Neural cell (in vitro differentiated cells): ENCODE measurements around the gene GRHL3. TPM values are rescaled to one million over a fixed set of nuclear protein-coding genes. Genes with fewer than 3 reads are reported as not detected.

Experiments used
- H2AFZ ChIP-seq: fragments of 200-600, 300-800 bp; sonication (generic), shearing (Covaris generic); 2 replicates; pipeline ENCODE4 v1.6.0; 2014; ENCODE audit warnings: low read depth, mild to moderate bottlenecking, antibody characterized with exemption, low read length, moderate library complexity
- H3F3A ChIP-seq: fragments of 200-600 bp; shearing (Covaris generic); 2 replicates; pipeline ENCODE4 v1.6.1; 2016; ENCODE audit warnings: mild to moderate bottlenecking, moderate library complexity, mixed read lengths, antibody characterized with exemption, low read length; ENCODE audit not compliant: insufficient read depth, poor library complexity, severe bottlenecking
- H3K27ac ChIP-seq: fragments of 200-600, 300-800 bp; sonication (generic), shearing (Covaris generic); 2 replicates; pipeline ENCODE4 v1.5.1; 2014; ENCODE audit warnings: mild to moderate bottlenecking, low read length, moderate library complexity
- H3K27me3 ChIP-seq: fragments of 300-800, 200-600 bp; sonication (generic), shearing (Covaris generic); 2 replicates; pipeline ENCODE4 v1.6.0; 2014; ENCODE audit warnings: mild to moderate bottlenecking, low read depth, low read length, moderate library complexity; ENCODE audit not compliant: insufficient read depth
- H3K36me3 ChIP-seq: fragments of 300-800, 200-600 bp; sonication (generic), shearing (Covaris generic); 2 replicates; pipeline ENCODE4 v1.5.1; 2014; ENCODE audit warnings: mild to moderate bottlenecking, antibody characterized with exemption, low read length, moderate library complexity; ENCODE audit not compliant: insufficient read depth
- H3K4me2 ChIP-seq: fragments of 300-800, 200-600 bp; sonication (generic), shearing (Covaris generic); 2 replicates; pipeline ENCODE4 v1.6.0; 2014; ENCODE audit warnings: mild to moderate bottlenecking, low read length
- H3K4me3 ChIP-seq: fragments of 300-800, 200-600 bp; sonication (generic), shearing (Covaris generic); 2 replicates; pipeline ENCODE4 v1.5.1; 2014; ENCODE audit warnings: mild to moderate bottlenecking, low read length, moderate library complexity
- H3K79me2 ChIP-seq: fragments of 200-600 bp; shearing (Covaris generic); replicated peaks from 2 replicates; pipeline ENCODE4 v1.6.0; 2014; ENCODE audit warnings: mild to moderate bottlenecking, low read length, moderate library complexity; ENCODE audit not compliant: insufficient read depth
- H3K9ac ChIP-seq: fragments of 300-800, 200-600 bp; sonication (generic), shearing (Covaris generic); 2 replicates; pipeline ENCODE4 v1.6.1; 2016; ENCODE audit warnings: mild to moderate bottlenecking, low read length, mixed read lengths
- H3K9me2 ChIP-seq: fragments of 200-600 bp; shearing (Covaris generic); 2 replicates; pipeline ENCODE4 v1.6.1; 2016; ENCODE audit warnings: mild to moderate bottlenecking, low read length, mixed read lengths; ENCODE audit not compliant: insufficient read depth
- H3K9me3 ChIP-seq: fragments of 200-600, 300-800 bp; sonication (generic), shearing (Covaris generic); 2 replicates; pipeline ENCODE4 v1.6.1; 2016; ENCODE audit warnings: mild to moderate bottlenecking, mixed run types, low read length, moderate library complexity, mixed read lengths
- H4K20me1 ChIP-seq: fragments of 200-600 bp; shearing (Covaris generic); 2 replicates; pipeline ENCODE4 v1.6.1; 2016; ENCODE audit warnings: mild to moderate bottlenecking, mixed run types; ENCODE audit not compliant: insufficient read depth
- EZH2 ChIP-seq: fragments of 200-600, 300-800 bp; shearing (Covaris generic), sonication (generic); IDR thresholded peaks from 2 replicates; pipeline ENCODE4 v1.6.1; 2014; ENCODE audit warnings: antibody characterized with exemption, low read length, borderline replicate concordance, mild to moderate bottlenecking; ENCODE audit not compliant: insufficient read depth, poor library complexity, severe bottlenecking
- MXI1 ChIP-seq: fragments of 450-650 bp; conservative IDR thresholded peaks from 2 replicates; pipeline ENCODE4 v1.6.1; 2014; ENCODE audit warnings: antibody characterized with exemption, mild to moderate bottlenecking; ENCODE audit not compliant: poor library complexity, severe bottlenecking
- SMC3 ChIP-seq: fragments of 450-650 bp; conservative IDR thresholded peaks from 2 replicates; pipeline ENCODE4 v1.6.1; 2014; ENCODE audit warnings: antibody characterized with exemption, mild to moderate bottlenecking, moderate library complexity; ENCODE audit not compliant: poor library complexity
- TAF1 ChIP-seq: IDR thresholded peaks from 2 replicates; pipeline ENCODE4 v1.6.1; 2012; ENCODE audit warnings: low read depth
- polyA plus RNA-seq: library from polyadenylated mRNA; depleted of rRNA; stranded (reverse); fragments of >200 nt; gene quantifications from 2 replicates; pipeline ENCODE4 v1.2.3, GENCODE V29; 2014
- TF ChIP-seq, protein P1 (sequence below): IDR thresholded peaks from 2 replicates; pipeline ENCODE4 v1.6.1; 2012; ENCODE audit warnings: borderline replicate concordance
- TF ChIP-seq, protein P2 (sequence below): fragments of 450-650 bp; IDR thresholded peaks from 2 replicates; pipeline ENCODE4 v1.5.1; 2014; ENCODE audit warnings: antibody characterized with exemption, mild to moderate bottlenecking, moderate library complexity; ENCODE audit not compliant: poor library complexity, severe bottlenecking

GRHL3 gene
- polyA plus RNA-seq, 1 donor from 2014 or later = not detected

DNA sequence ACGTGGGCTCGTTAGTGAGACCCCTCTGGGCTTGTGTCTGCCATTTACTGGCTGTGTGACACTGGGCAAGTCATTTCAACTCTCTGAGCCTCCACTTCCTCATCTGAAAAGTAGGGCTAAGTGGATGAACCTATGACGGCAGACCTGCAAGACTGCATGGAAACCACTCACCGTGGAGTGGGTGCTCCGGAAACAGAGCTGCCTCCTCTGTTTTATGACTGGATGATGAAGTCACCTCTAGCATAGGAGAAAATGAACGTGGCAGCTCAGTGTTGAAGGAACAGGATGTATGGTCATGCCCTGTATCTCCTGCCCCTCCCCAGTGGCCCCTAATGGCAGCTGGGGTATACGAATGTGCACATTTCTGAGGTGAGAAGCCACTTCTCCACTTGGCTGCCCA, 53.9 kb downstream of the GRHL3 start:
- no peaks in the 10 kb centered on the region for H4K20me1 ChIP-seq
- no peak overlapping the region for H2AFZ ChIP-seq
- TF ChIP-seq, protein P1, sequence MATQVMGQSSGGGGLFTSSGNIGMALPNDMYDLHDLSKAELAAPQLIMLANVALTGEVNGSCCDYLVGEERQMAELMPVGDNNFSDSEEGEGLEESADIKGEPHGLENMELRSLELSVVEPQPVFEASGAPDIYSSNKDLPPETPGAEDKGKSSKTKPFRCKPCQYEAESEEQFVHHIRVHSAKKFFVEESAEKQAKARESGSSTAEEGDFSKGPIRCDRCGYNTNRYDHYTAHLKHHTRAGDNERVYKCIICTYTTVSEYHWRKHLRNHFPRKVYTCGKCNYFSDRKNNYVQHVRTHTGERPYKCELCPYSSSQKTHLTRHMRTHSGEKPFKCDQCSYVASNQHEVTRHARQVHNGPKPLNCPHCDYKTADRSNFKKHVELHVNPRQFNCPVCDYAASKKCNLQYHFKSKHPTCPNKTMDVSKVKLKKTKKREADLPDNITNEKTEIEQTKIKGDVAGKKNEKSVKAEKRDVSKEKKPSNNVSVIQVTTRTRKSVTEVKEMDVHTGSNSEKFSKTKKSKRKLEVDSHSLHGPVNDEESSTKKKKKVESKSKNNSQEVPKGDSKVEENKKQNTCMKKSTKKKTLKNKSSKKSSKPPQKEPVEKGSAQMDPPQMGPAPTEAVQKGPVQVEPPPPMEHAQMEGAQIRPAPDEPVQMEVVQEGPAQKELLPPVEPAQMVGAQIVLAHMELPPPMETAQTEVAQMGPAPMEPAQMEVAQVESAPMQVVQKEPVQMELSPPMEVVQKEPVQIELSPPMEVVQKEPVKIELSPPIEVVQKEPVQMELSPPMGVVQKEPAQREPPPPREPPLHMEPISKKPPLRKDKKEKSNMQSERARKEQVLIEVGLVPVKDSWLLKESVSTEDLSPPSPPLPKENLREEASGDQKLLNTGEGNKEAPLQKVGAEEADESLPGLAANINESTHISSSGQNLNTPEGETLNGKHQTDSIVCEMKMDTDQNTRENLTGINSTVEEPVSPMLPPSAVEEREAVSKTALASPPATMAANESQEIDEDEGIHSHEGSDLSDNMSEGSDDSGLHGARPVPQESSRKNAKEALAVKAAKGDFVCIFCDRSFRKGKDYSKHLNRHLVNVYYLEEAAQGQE = no peak
- TF ChIP-seq, protein P2, sequence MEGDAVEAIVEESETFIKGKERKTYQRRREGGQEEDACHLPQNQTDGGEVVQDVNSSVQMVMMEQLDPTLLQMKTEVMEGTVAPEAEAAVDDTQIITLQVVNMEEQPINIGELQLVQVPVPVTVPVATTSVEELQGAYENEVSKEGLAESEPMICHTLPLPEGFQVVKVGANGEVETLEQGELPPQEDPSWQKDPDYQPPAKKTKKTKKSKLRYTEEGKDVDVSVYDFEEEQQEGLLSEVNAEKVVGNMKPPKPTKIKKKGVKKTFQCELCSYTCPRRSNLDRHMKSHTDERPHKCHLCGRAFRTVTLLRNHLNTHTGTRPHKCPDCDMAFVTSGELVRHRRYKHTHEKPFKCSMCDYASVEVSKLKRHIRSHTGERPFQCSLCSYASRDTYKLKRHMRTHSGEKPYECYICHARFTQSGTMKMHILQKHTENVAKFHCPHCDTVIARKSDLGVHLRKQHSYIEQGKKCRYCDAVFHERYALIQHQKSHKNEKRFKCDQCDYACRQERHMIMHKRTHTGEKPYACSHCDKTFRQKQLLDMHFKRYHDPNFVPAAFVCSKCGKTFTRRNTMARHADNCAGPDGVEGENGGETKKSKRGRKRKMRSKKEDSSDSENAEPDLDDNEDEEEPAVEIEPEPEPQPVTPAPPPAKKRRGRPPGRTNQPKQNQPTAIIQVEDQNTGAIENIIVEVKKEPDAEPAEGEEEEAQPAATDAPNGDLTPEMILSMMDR = no peak
- no peak overlapping the region for H3K27ac ChIP-seq
- H3K36me3 ChIP-seq = no peaks in the 10 kb centered on the region
- no peaks in the 10 kb centered on the region for H3K9me3 ChIP-seq
- no peaks in the 10 kb centered on the region for H3F3A ChIP-seq
- H3K27me3 ChIP-seq = no peaks in the 10 kb centered on the region
- H3K79me2 ChIP-seq = no peaks in the 10 kb centered on the region
- no peaks in the 10 kb centered on the region for H3K9me2 ChIP-seq
- H3K4me3 ChIP-seq = no peak overlapping the region
- no peak overlapping the region for H3K4me2 ChIP-seq
- no peak overlapping the region for H3K9ac ChIP-seq

DNA sequence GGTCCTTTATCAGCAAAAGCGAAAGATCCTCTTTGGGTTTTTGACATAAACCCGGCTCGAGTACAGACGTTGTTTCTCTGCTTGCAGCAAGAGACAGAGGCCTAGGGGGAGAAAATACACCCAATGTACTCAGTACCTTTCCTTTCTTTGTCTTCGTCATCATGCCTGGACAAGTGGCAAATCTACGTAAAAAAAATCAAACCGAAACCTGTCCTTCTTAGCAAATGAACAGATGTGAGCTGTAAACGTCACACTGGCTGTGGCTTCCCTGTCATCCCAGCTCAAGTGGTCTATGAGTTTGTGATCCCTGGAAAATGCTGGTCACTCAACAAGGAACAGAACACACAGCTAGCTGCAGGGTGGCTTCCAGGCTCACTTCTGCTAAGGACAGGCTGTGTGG, 54.6 kb downstream of the GRHL3 start:
- no peak overlapping the region for H3K27ac ChIP-seq
- TF ChIP-seq MXI1 (no peak), EZH2 (no peak)
- no peaks in the 10 kb centered on the region for H4K20me1 ChIP-seq
- no peaks in the 10 kb centered on the region for H3K79me2 ChIP-seq
- no peak overlapping the region for H3K9ac ChIP-seq
- no peaks in the 10 kb centered on the region for H3F3A ChIP-seq
- H3K27me3 ChIP-seq = no peaks in the 10 kb centered on the region
- no peaks in the 10 kb centered on the region for H3K9me3 ChIP-seq
- no peak overlapping the region for H2AFZ ChIP-seq
- H3K4me3 ChIP-seq = no peak overlapping the region
- no peak overlapping the region for H3K4me2 ChIP-seq
- H3K36me3 ChIP-seq = no peaks in the 10 kb centered on the region
- H3K9me2 ChIP-seq = no peaks in the 10 kb centered on the region

DNA sequence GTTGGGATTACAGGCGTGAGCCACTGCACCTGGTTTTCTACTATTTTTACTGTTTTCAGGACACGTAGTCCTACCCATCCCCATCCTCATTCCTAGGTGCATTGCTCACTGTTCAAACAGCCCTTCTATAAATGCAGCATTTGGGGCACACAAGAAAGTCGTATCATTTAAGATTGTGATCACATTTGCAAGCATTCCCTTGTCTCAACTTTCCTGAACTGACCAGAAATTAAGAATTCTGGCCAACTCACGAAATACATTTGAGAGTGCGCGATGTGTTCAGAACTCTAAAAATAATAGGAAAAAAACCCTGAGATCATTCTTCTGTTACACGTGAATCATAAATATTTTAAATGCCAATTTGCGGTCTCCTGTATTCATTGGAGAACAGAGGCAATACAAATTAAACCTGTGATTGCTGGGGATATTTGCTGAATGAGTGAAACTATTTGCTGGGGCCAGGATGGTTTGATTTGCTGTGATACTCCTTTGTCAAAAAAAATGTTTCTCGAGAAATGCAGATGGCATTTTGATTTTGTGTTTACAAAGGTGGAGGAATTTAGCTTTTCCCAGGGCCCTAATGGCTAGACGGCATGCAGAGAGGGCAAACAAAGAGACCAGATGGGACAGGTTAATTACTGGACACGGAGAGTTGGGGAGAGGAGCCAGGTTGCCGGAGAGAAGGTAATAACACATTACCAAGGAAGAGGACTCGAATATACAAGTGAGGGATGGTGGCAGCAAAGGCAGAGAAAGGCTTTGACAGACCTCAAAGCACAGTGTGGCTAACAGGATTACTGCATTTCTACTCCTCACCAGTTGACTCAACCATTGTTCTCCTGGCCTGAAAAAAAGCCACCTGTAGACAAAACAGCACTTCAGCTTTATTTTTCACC, 56.0 kb downstream of the GRHL3 start:
- TF ChIP-seq, protein P1 = no peak
- TF ChIP-seq SMC3 (no peak), TAF1 (no peak)
- no peaks in the 10 kb centered on the region for H3K27me3 ChIP-seq
- H3K79me2 ChIP-seq = no peaks in the 10 kb centered on the region
- no peaks in the 10 kb centered on the region for H3K9me3 ChIP-seq
- H3K9me2 ChIP-seq = no peaks in the 10 kb centered on the region
- no peaks in the 10 kb centered on the region for H3K36me3 ChIP-seq
- no peaks in the 10 kb centered on the region for H4K20me1 ChIP-seq
- H3K9ac ChIP-seq = no peak overlapping the region
- H3K4me2 ChIP-seq = no peak overlapping the region
- H3K4me3 ChIP-seq = no peak overlapping the region
- H3F3A ChIP-seq = no peaks in the 10 kb centered on the region
- H3K27ac ChIP-seq = no peak overlapping the region
- H2AFZ ChIP-seq = no peak overlapping the region
